Upper lobe of left lung (tissue), 4 donors: ENCODE data around the gene KCTD12.

Source experiments
- POLR2A ChIP-seq, 4 donors: fragments of 450-650 bp; IDR thresholded peaks; one replicate each; pipeline ENCODE4 v1.5.1; 2016 to 2017; ENCODE audit warnings: antibody characterized with exemption in 4 of 4, mild to moderate bottlenecking in 2 of 4
- POLR2AphosphoS5 ChIP-seq, 2 donors: sonication (generic); formaldehyde crosslinking; IDR thresholded peaks; one replicate each; pipeline ENCODE4 v1.5.1; 2017; ENCODE audit warnings: antibody characterized with exemption in 2 of 2
- TF ChIP-seq, protein P1 (sequence below), 6 experiments: fragments of 450-650 bp in 4 of 6; fragments of 200-600 bp in 2 of 6; sonication (generic) in 2 of 6; IDR thresholded peaks; one replicate each; pipeline ENCODE4 v1.5.1; 2016 to 2019; ENCODE audit warnings: antibody characterized with exemption in 6 of 6

DNA sequence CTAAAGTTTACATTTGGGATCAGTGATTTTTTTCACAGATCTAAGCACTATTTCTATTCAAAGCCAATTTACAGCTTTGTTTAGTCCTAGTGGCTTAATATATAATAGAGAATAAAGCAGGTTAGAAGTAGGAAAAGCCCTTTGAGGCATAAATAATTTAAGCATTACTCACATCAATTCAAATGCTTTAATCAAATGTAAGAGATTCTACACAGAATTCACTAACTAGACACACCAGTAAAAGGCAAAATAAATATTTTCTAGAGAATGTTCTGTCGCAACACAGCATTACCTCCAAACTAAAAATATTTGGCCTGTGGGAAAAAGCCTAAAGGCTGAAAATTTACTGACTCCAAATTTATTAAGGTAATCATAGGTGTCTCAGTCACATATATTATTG is 31.3 kb downstream of the KCTD12 start:
- no peak for TF ChIP-seq POLR2AphosphoS5 (IDR thresholded peaks at IDR 0.05)
- TF ChIP-seq, protein P1, sequence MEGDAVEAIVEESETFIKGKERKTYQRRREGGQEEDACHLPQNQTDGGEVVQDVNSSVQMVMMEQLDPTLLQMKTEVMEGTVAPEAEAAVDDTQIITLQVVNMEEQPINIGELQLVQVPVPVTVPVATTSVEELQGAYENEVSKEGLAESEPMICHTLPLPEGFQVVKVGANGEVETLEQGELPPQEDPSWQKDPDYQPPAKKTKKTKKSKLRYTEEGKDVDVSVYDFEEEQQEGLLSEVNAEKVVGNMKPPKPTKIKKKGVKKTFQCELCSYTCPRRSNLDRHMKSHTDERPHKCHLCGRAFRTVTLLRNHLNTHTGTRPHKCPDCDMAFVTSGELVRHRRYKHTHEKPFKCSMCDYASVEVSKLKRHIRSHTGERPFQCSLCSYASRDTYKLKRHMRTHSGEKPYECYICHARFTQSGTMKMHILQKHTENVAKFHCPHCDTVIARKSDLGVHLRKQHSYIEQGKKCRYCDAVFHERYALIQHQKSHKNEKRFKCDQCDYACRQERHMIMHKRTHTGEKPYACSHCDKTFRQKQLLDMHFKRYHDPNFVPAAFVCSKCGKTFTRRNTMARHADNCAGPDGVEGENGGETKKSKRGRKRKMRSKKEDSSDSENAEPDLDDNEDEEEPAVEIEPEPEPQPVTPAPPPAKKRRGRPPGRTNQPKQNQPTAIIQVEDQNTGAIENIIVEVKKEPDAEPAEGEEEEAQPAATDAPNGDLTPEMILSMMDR (IDR thresholded peaks at IDR 0.05): no peak
- TF ChIP-seq POLR2A (IDR thresholded peaks at IDR 0.05): no peak
